Keratinocyte (primary cell): ENCODE measurements around the gene MKS1. TPM values are rescaled to one million over a fixed set of nuclear protein-coding genes. Genes with fewer than 3 reads are reported as not detected.

Source experiments
- DNase-seq: peaks from one replicate; pipeline ENCODE4 v3.0.0-alpha.2; 2011; ENCODE audit warnings: low read depth, missing footprints, low spot score
- FAIRE-seq: peaks from 2 replicates; lab custom pipeline; 2011; peaks lifted over from hg19 to GRCh38; lab: Jason Lieb, UNC
- H2AFZ ChIP-seq: 2 replicates; pipeline ENCODE4 v1.6.0; 2012; ENCODE audit warnings: low read length, control low read depth, inconsistent platforms; ENCODE audit not compliant: control insufficient read depth
- H3K27ac ChIP-seq: 2 replicates; pipeline ENCODE4 v1.5.1; 2011; ENCODE audit warnings: low read length; ENCODE audit not compliant: control insufficient read depth, insufficient read depth
- H3K27me3 ChIP-seq: 3 replicates; pipeline ENCODE4 v1.6.0; 2011; ENCODE audit warnings: low read length; ENCODE audit not compliant: control insufficient read depth, insufficient read depth; ENCODE audit errors: extremely low read depth
- H3K36me3 ChIP-seq, 2 experiments: 2 replicates in 1 of 2; 3 replicates in 1 of 2; pipeline ENCODE4 v1.5.1; 2011; ENCODE audit warnings: low read length in 2 of 2, mild to moderate bottlenecking in 1 of 2; ENCODE audit not compliant: control insufficient read depth in 2 of 2, insufficient read depth in 2 of 2; ENCODE audit errors: extremely low read depth in 1 of 2
- H3K4me1 ChIP-seq: 3 replicates; pipeline ENCODE4 v1.5.1; 2011; ENCODE audit warnings: low read length; ENCODE audit not compliant: control insufficient read depth, insufficient read depth; ENCODE audit errors: extremely low read depth
- H3K4me2 ChIP-seq: 3 replicates; pipeline ENCODE4 v1.6.0; 2011; ENCODE audit warnings: low read depth, low read length; ENCODE audit not compliant: control insufficient read depth, insufficient read depth; ENCODE audit errors: extremely low read depth
- H3K4me3 ChIP-seq, 3 experiments: fragments of 200-600 bp in 1 of 3; sonication (generic) in 1 of 3; 2 replicates in 2 of 3; 3 replicates in 1 of 3; pipeline ENCODE4 v1.5.1; 2011 to 2016; ENCODE audit warnings: low read length in 3 of 3, mild to moderate bottlenecking in 3 of 3, control low read depth in 2 of 3, inconsistent platforms in 1 of 3, low read depth in 1 of 3, mixed read lengths in 1 of 3, mixed run types in 1 of 3, moderate library complexity in 1 of 3; ENCODE audit not compliant: control insufficient read depth in 2 of 3, insufficient read depth in 2 of 3; ENCODE audit errors: extremely low read depth in 1 of 3
- H3K79me2 ChIP-seq: 2 replicates; pipeline ENCODE4 v1.6.0; 2012; ENCODE audit warnings: low read length; ENCODE audit not compliant: control insufficient read depth, insufficient read depth
- H3K9ac ChIP-seq: 3 replicates; pipeline ENCODE4 v1.6.0; 2011; ENCODE audit warnings: low read length; ENCODE audit not compliant: control insufficient read depth, insufficient read depth; ENCODE audit errors: extremely low read depth
- H3K9me1 ChIP-seq: 3 replicates; pipeline ENCODE4 v1.6.0; 2011; ENCODE audit warnings: low read length; ENCODE audit not compliant: control insufficient read depth, insufficient read depth; ENCODE audit errors: extremely low read depth
- H3K9me3 ChIP-seq: 2 replicates; pipeline ENCODE4 v1.5.1; 2012; ENCODE audit warnings: low read depth, low read length; ENCODE audit not compliant: control insufficient read depth
- H4K20me1 ChIP-seq: 3 replicates; pipeline ENCODE4 v1.6.0; 2011; ENCODE audit warnings: low read length; ENCODE audit not compliant: control insufficient read depth, insufficient read depth; ENCODE audit errors: extremely low read depth
- CTCF ChIP-seq, 3 experiments: IDR thresholded peaks in 1 of 3; conservative IDR thresholded peaks in 1 of 3; optimal IDR thresholded peaks in 1 of 3; 2 replicates in 2 of 3; 3 replicates in 1 of 3; pipeline versions ENCODE3 to v1.5.1; 2011; ENCODE audit warnings: low read length in 3 of 3, mild to moderate bottlenecking in 3 of 3, moderate library complexity in 2 of 3, control low read depth in 1 of 3, inconsistent platforms in 1 of 3; ENCODE audit not compliant: insufficient read depth in 2 of 3; ENCODE audit errors: extremely low read depth in 1 of 3
- EZH2 ChIP-seq: IDR thresholded peaks from one replicate; pipeline ENCODE4 v1.6.1; 2012; ENCODE audit warnings: inconsistent platforms, mild to moderate bottlenecking, low read length, moderate library complexity
- dilution Hi-C: fragments of 300-500 bp; cut with MboI; formaldehyde crosslinking; loops from one replicate; pipeline ENCODE4 v1.7.0; 2020; ENCODE audit warnings: low sequenced_read_pairs; ENCODE audit not compliant: extremely low pct_ligation_motif_present
- polyA plus RNA-seq, 5 experiments: library from polyadenylated mRNA; depleted of rRNA in 3 of 5; stranded (reverse) in 3 of 5; stranded (forward) in 1 of 5; unstranded in 1 of 5; fragments of >200 nt; gene quantifications; 1 replicate in 1 of 5; 2 replicates in 3 of 5; 3 replicates in 1 of 5; pipeline versions ENCODE4 v1.2.1 to v1.2.3, GENCODE V29; 2011 to 2012; ENCODE audit warnings: missing spikeins in 2 of 5, low read depth in 1 of 5, low replicate concordance in 1 of 5

The MKS1 gene
- polyA plus RNA-seq, 1 donor (not counting 4 experiments of a cell fraction or from before 2014, with no cell fraction given), result 12.2 TPM

- H3K9me3 ChIP-seq, result no peaks in the 10 kb centered on the region
- H4K20me1 ChIP-seq, result no peaks in the 10 kb centered on the region
- DNase-seq (no peak), FAIRE-seq (no peak)
- no peak overlapping the region for H2AFZ ChIP-seq
- no peak overlapping the region for H3K9ac ChIP-seq
- no peak overlapping the region for H3K27ac ChIP-seq
- H3K4me2 ChIP-seq, result no peak overlapping the region
- no peaks in the 10 kb centered on the region for H3K79me2 ChIP-seq
- peaks cover 33% of the 10 kb centered on the region for H3K27me3 ChIP-seq
- H3K4me1 ChIP-seq, result no peaks in the 10 kb centered on the region
- TF ChIP-seq CTCF (optimal IDR thresholded peaks at IDR 0.05 in 1 of 3, IDR thresholded peaks at IDR 0.05 in 1 of 3, conservative IDR thresholded peaks at IDR 0.05 in 1 of 3; ENCODE audit: extremely low read depth in 1 of 3, insufficient read depth in 2 of 3, low read length in 3 of 3) (no peak), EZH2 (no peak)
- no peak overlapping the region for H3K4me3 ChIP-seq
- dilution Hi-C loops, result no loop called here
- no peaks in the 10 kb centered on the region for H3K36me3 ChIP-seq
- H3K9me1 ChIP-seq, result no peaks in the 10 kb centered on the region
These were observed 20.9 kb upstream of the MKS1 start for GRCh38 chr17:58239987-58240386.

- Histone ChIP-seq H3K4me2 (no peak within 1 kb of the TSS), H3K36me3 (no peaks in the 10 kb centered on the region), H3K9me1 (no peaks in the 10 kb centered on the region), H3K4me3 (no peak within 1 kb of the TSS), H3K79me2 (no peaks in the 10 kb centered on the region), H2AFZ (no peak within 1 kb of the TSS), H3K4me1 (no peaks in the 10 kb centered on the region), H4K20me1 (no peaks in the 10 kb centered on the region), H3K27me3 (peaks cover 23% of the 10 kb centered on the region), H3K27ac (no peak within 1 kb of the TSS), H3K9me3 (no peaks in the 10 kb centered on the region), H3K9ac (no peak within 1 kb of the TSS)
- DNase-seq (no peak), FAIRE-seq (no peak)
- no peak for TF ChIP-seq EZH2
- dilution Hi-C loops, result no loop called here
These were observed 19.1 kb upstream of the MKS1 start, which contains the start of gene LPO for GRCh38 chr17:58238147-58238634. LPO (plus strand) TSS chr17:58238584; CDS start chr17:58242980, 4,396 bp downstream.

GRCh38 chr17:58236394-58236793, 17.3 kb upstream of the MKS1 start:
- no peaks in the 10 kb centered on the region for H3K36me3 ChIP-seq
- no peak overlapping the region for H2AFZ ChIP-seq
- H3K27ac ChIP-seq, result no peak overlapping the region
- peaks cover 17% of the 10 kb centered on the region for H3K27me3 ChIP-seq
- H3K9ac ChIP-seq, result no peak overlapping the region
- dilution Hi-C loops, result no loop called here
- FAIRE-seq (no peak), DNase-seq (no peak)
- no peaks in the 10 kb centered on the region for H3K9me1 ChIP-seq
- H3K4me3 ChIP-seq, result no peak overlapping the region
- H3K4me2 ChIP-seq, result no peak overlapping the region
- no peaks in the 10 kb centered on the region for H3K79me2 ChIP-seq
- H3K4me1 ChIP-seq, result no peaks in the 10 kb centered on the region
- H3K9me3 ChIP-seq, result no peaks in the 10 kb centered on the region
- no peak for TF ChIP-seq CTCF (optimal IDR thresholded peaks at IDR 0.05 in 1 of 3, IDR thresholded peaks at IDR 0.05 in 1 of 3, conservative IDR thresholded peaks at IDR 0.05 in 1 of 3; ENCODE audit: extremely low read depth in 1 of 3, insufficient read depth in 2 of 3, low read length in 3 of 3)
- TF ChIP-seq EZH2, result no peak
- no peaks in the 10 kb centered on the region for H4K20me1 ChIP-seq
